Testis (tissue), 3 donors: ENCODE data around the gene TENM4. TPM values are rescaled to one million over a fixed set of nuclear protein-coding genes. Genes with fewer than 3 reads are reported as not detected.

Experiments used
- DNase-seq: peaks from one replicate; pipeline ENCODE4 v3.0.0-alpha.2; 2019
- H3K27ac ChIP-seq, 2 donors: fragments of 200-600 bp; sonication (generic); one replicate each; pipeline ENCODE4 v1.5.1; 2019
- H3K27me3 ChIP-seq: fragments of 200-600 bp; sonication (generic); one replicate; pipeline ENCODE4 v1.5.1; 2019
- H3K36me3 ChIP-seq: fragments of 200-600 bp; sonication (generic); one replicate; pipeline ENCODE4 v1.5.1; 2017; ENCODE audit warnings: low read depth; ENCODE audit errors: missing control alignments
- H3K4me1 ChIP-seq: fragments of 200-600 bp; sonication (generic); one replicate; pipeline ENCODE4 v1.5.1; 2019
- H3K4me3 ChIP-seq, 2 donors: fragments of 200-600 bp; sonication (generic); one replicate each; pipeline ENCODE4 v1.5.1; 2017 to 2019
- H3K9me3 ChIP-seq: fragments of 200-600 bp; sonication (generic); one replicate; pipeline ENCODE4 v1.5.1; 2017
- CTCF ChIP-seq, 3 experiments: fragments of 450-650 bp in 2 of 3; fragments of 200-600 bp in 1 of 3; sonication (generic) in 1 of 3; IDR thresholded peaks; one replicate each; pipeline ENCODE4 v1.5.1; 2016 to 2019; ENCODE audit warnings: antibody characterized with exemption in 3 of 3, mild to moderate bottlenecking in 2 of 3, moderate library complexity in 1 of 3
- POLR2A ChIP-seq: fragments of 450-650 bp; IDR thresholded peaks from one replicate; pipeline ENCODE4 v1.6.1; 2017; ENCODE audit warnings: antibody characterized with exemption, mild to moderate bottlenecking, moderate library complexity
- WGBS, 2 donors: methylation state at CpG; one replicate each; pipeline ENCODE4 v1.1.5; 2018; 5-methylcytosine and 5-hydroxymethylcytosine counted together
- intact Hi-C: fragments of 100-400 bp; cut with DNase I; formaldehyde crosslinking; loops from one replicate; pipeline ENCODE4 v1.15.1; 2023; ENCODE audit warnings: low total_unique reads
- polyA plus RNA-seq: library from polyadenylated mRNA; stranded (reverse); fragments of 350-450 nt; fragmentation: Illumina TruSeq; extraction: RNeasy Lipid Tissue Mini Kit (QIAGEN cat#74804); gene quantifications from one replicate; pipeline ENCODE4 v1.2.3, GENCODE V29; 2014; ENCODE audit warnings: low read depth, low replicate concordance; ENCODE audit not compliant: insufficient read depth
- total RNA-seq, 2 donors: library from RNA; depleted of rRNA; stranded (reverse); fragments of >200 nt; gene quantifications; one replicate each; pipeline ENCODE4 v1.2.3, GENCODE V29; 2016

Gene TENM4
- total and polyA plus RNA-seq, 3 donors from 2014 or later, result 10.6 to 17.9 (median 11.4) TPM

- no peak for TF ChIP-seq CTCF (IDR thresholded peaks at IDR 0.05)
- no peak for TF ChIP-seq POLR2A
- H3K36me3 ChIP-seq, result no peaks in the 10 kb centered on the region
- H3K4me1 ChIP-seq, result peaks cover 4% of the 10 kb centered on the region
- no peaks in the 10 kb centered on the region for H3K27me3 ChIP-seq
- peak; percentile 19 for DNase-seq
- intact Hi-C loops, result no loop called here
- WGBS, 2 donors, result 56 to 59% methylated on average over 8 of the region's 8 CpGs
- no peak overlapping the region for H3K27ac ChIP-seq
- H3K4me3 ChIP-seq, result no peak overlapping the region
- no peaks in the 10 kb centered on the region for H3K9me3 ChIP-seq
These were observed 343.5 kb downstream of the TENM4 start for GRCh38 chr11:79097246-79097875.

GRCh38 chr11:79095424-79095823, 345.4 kb downstream of the TENM4 start:
- intact Hi-C loops, result no loop called here
- no peak for DNase-seq
- WGBS, 2 donors, result 49 to 53% methylated on average over 3 of the region's 3 CpGs
- no peaks in the 10 kb centered on the region for H3K9me3 ChIP-seq
- peaks cover 4% of the 10 kb centered on the region for H3K4me1 ChIP-seq
- no peak overlapping the region for H3K27ac ChIP-seq
- no peak for TF ChIP-seq CTCF (IDR thresholded peaks at IDR 0.05)
- no peaks in the 10 kb centered on the region for H3K36me3 ChIP-seq
- no peak overlapping the region for H3K4me3 ChIP-seq
- H3K27me3 ChIP-seq, result no peaks in the 10 kb centered on the region

GRCh38 chr11:79094616-79095015, 346.2 kb downstream of the TENM4 start:
- intact Hi-C loops, result no loop called here

GRCh38 chr11:79092791-79093353, 348.0 kb downstream of the TENM4 start:
- Histone ChIP-seq H3K9me3 (no peaks in the 10 kb centered on the region), H3K4me3 (no peak overlapping the region), H3K27ac (no peak overlapping the region), H3K27me3 (no peaks in the 10 kb centered on the region), H3K4me1 (peaks cover under 1% of the 10 kb centered on the region), H3K36me3 (no peaks in the 10 kb centered on the region)
- intact Hi-C loops, result no loop called here
- WGBS, 2 donors, result 64 to 69% methylated on average over 1 of the region's 1 CpG
- no peak for DNase-seq
- no peak for TF ChIP-seq POLR2A
- no peak for TF ChIP-seq CTCF (IDR thresholded peaks at IDR 0.05)

More at GRCh38 chr11:79094616-79095015, 346.2 kb downstream of the TENM4 start:
- H3K27ac ChIP-seq, result no peak overlapping the region
- peaks cover 4% of the 10 kb centered on the region for H3K4me1 ChIP-seq
- H3K4me3 ChIP-seq, result no peak overlapping the region
- no peak for TF ChIP-seq POLR2A
- no peak for TF ChIP-seq CTCF (IDR thresholded peaks at IDR 0.05)
- H3K27me3 ChIP-seq, result no peaks in the 10 kb centered on the region
- no peaks in the 10 kb centered on the region for H3K9me3 ChIP-seq
- 97% methylated on average over 3 of the region's 3 CpGs; no CpG with 5 or more reads in 1 of the 2 donors for WGBS, 2 donors
- H3K36me3 ChIP-seq, result no peaks in the 10 kb centered on the region
- DNase-seq, result no peak
